Measurements from ENCODE around the gene SESN1.

Gene SESN1

DNA sequence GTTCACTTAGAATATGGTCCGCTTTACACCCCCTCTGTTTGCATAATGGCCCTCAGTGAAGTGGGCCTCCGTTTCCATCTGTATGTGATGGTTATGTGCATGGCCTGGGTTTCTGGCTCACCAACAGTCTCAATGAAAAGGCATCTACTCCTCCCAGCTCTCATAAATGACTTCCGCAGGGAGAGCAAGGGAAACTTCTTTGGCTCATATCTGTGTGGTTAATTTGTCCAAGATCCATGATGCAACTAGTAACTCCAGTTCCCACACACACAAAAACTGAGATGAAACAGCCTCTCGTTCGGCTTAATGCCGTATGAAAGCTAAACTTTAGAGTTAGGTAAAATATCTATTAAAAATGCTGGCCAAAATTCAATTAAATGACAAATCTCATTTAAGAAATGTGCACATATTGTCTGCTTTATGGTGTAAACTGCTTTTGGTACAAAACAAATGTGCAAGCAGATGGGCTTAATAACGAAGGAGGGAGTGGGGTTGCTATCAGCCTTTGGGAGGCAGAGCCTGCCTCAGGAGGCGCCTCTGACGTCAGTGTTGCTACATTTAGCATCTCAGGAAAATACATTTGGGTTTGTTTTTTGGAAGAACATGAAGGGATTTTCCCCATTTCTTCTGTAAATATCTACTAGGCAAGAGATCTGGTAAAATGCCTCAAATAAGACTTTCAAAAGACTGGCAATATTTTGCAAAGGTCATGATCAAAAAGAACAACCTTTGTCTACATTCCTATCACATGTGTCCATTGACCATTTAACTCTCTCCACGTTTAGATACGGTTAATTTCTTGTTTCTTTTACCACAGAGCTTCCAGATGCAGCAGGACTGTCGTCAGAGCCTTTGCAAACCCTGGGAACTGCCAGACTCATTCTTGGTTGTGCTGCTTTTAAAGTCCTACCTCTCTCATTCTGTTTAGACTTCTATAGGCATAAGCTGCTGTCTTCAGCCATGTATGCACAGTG lies 149.7 kb downstream of the SESN1 start:
- no peak for TF ChIP-seq FOXK2 (IDR thresholded peaks at IDR 0.05)
- TF ChIP-seq L3MBTL2 (conservative IDR thresholded peaks at IDR 0.05) = no peak
- TF ChIP-seq SP1 (IDR thresholded peaks at IDR 0.05) = no peak
- no peak for TF ChIP-seq HDGF (IDR thresholded peaks at IDR 0.05; ENCODE audit: borderline replicate concordance)
- TF ChIP-seq, protein P1, sequence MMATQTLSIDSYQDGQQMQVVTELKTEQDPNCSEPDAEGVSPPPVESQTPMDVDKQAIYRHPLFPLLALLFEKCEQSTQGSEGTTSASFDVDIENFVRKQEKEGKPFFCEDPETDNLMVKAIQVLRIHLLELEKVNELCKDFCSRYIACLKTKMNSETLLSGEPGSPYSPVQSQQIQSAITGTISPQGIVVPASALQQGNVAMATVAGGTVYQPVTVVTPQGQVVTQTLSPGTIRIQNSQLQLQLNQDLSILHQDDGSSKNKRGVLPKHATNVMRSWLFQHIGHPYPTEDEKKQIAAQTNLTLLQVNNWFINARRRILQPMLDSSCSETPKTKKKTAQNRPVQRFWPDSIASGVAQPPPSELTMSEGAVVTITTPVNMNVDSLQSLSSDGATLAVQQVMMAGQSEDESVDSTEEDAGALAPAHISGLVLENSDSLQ (IDR thresholded peaks at IDR 0.05) = no peak
- TF ChIP-seq FOXM1 (IDR thresholded peaks at IDR 0.05; ENCODE audit: borderline replicate concordance) = no peak
- no peak for TF ChIP-seq BHLHE40 (IDR thresholded peaks at IDR 0.05; ENCODE audit: borderline replicate concordance)
- TF ChIP-seq ZNF384 (IDR thresholded peaks at IDR 0.05) = no peak
- no peak for TF ChIP-seq CTBP1 (IDR thresholded peaks at IDR 0.05; ENCODE audit: borderline replicate concordance)
- no peak for TF ChIP-seq SUZ12 (IDR thresholded peaks at IDR 0.05)
- TF ChIP-seq ELF4 (IDR thresholded peaks at IDR 0.05) = no peak

DNA sequence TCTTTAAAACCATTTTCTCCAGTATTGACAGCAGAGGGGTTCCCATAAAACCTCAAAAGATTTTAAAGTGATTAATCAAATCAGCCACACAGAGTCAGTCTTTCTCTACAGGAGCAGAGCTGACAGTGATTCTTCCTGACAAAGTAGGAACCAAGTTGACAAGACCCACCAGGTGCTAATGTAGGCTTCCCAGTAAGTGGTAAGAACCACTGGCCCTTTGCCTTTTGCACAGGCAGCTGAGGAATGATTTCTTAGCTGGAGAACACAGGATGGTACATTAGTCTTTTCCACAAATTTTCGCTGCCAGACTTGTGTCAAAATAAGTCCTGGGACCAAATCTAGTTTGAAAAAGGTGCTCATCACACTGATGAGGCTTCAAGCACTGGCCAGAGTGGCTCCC lies 150.6 kb downstream of the SESN1 start:
- no peak for TF ChIP-seq SP1 (IDR thresholded peaks at IDR 0.05)
- TF ChIP-seq, protein P1 (IDR thresholded peaks at IDR 0.05) = no peak
- no peak for TF ChIP-seq FOXM1 (IDR thresholded peaks at IDR 0.05; ENCODE audit: borderline replicate concordance)
- no peak for TF ChIP-seq NFRKB (IDR thresholded peaks at IDR 0.05)
- TF ChIP-seq FOXA1 (IDR thresholded peaks at IDR 0.05) = no peak
- no peak for TF ChIP-seq FOXK2 (IDR thresholded peaks at IDR 0.05)
- no peak for TF ChIP-seq SUZ12 (IDR thresholded peaks at IDR 0.05)
- no peak for TF ChIP-seq HDGF (IDR thresholded peaks at IDR 0.05; ENCODE audit: borderline replicate concordance)
- TF ChIP-seq ELF4 (IDR thresholded peaks at IDR 0.05) = no peak
- TF ChIP-seq ZNF384 (IDR thresholded peaks at IDR 0.05) = no peak
- TF ChIP-seq CTBP1 (IDR thresholded peaks at IDR 0.05; ENCODE audit: borderline replicate concordance) = no peak
- TF ChIP-seq LEF1 (IDR thresholded peaks at IDR 0.05; ENCODE audit: borderline replicate concordance) = no peak
- no peak for TF ChIP-seq L3MBTL2 (conservative IDR thresholded peaks at IDR 0.05)
- no peak for TF ChIP-seq TARDBP (IDR thresholded peaks at IDR 0.05)
- TF ChIP-seq BHLHE40 (IDR thresholded peaks at IDR 0.05; ENCODE audit: borderline replicate concordance) = no peak
- TF ChIP-seq ARNT (IDR thresholded peaks at IDR 0.05) = no peak
- POLR2A ChIA-PET = no interaction called here
- CTCF ChIA-PET = no interaction called here

More for the DNA sequence above, 149.7 kb downstream of the SESN1 start:
- no peak for DNase-seq (ENCODE audit: extremely low spot score)
- POLR2A ChIA-PET = no interaction called here
- CTCF ChIA-PET = no interaction called here

DNA sequence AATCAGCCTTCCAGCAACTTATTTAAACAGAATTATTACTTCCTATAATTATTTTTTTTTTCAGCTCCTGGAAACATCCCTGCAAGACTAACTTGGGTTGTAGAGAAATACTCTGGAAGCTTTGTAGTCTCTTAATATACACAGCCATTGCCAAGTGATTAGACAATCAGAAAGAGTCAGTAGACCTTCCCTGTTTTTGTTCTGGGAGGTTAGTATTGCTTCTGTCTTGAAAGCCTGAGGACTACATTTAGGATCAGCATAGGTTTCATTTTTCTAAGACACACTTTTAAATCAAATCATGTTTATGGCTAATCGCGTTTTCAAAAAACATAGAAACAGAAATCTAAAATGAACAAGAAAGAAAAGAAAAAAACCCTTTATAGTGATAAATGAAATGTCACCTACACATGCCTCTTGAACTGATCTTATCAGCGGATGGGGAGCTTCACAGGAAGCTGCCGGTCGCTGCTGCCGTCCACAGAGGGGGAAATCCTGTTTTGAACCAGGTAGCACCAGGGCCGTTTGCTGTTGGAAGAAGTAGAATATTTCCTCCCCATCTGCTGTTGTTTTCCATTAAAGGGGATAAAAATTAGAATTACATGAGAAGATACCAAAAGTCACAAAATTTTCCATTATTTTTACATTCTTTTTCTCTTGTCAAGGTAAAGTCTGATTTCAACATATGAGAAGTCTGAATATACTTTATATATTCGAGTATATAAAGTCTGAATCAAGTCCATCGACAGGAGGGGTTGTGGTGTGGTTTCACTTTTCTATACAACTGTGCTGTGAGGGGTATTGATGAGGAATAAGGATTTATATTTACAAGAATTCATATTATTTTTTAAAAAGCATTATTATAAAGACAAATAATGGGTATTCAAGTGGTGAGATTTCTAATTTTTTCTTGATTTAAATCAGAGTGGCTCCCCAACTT lies 151.8 kb downstream of the SESN1 start:
- ChIA-PET POLR2A (no interaction called here), CTCF (no interaction called here)
- TF ChIP-seq L3MBTL2 (conservative IDR thresholded peaks at IDR 0.05) = no peak
- TF ChIP-seq NFRKB (IDR thresholded peaks at IDR 0.05) = no peak
- no peak for TF ChIP-seq BHLHE40 (IDR thresholded peaks at IDR 0.05; ENCODE audit: borderline replicate concordance)
- TF ChIP-seq HDGF (IDR thresholded peaks at IDR 0.05; ENCODE audit: borderline replicate concordance) = no peak
- no peak for TF ChIP-seq CTBP1 (IDR thresholded peaks at IDR 0.05; ENCODE audit: borderline replicate concordance)
- TF ChIP-seq SUZ12 (IDR thresholded peaks at IDR 0.05) = no peak
- TF ChIP-seq FOXK2 (IDR thresholded peaks at IDR 0.05) = no peak
- no peak for TF ChIP-seq ZNF384 (IDR thresholded peaks at IDR 0.05)
- TF ChIP-seq ELF4 (IDR thresholded peaks at IDR 0.05) = no peak
- TF ChIP-seq SP1 (IDR thresholded peaks at IDR 0.05) = no peak
- no peak for TF ChIP-seq TARDBP (IDR thresholded peaks at IDR 0.05)
- TF ChIP-seq, protein P1 (IDR thresholded peaks at IDR 0.05) = no peak
- TF ChIP-seq ARNT (IDR thresholded peaks at IDR 0.05) = no peak
- no peak for TF ChIP-seq LEF1 (IDR thresholded peaks at IDR 0.05; ENCODE audit: borderline replicate concordance)
- no peak for TF ChIP-seq FOXM1 (IDR thresholded peaks at IDR 0.05; ENCODE audit: borderline replicate concordance)
- TF ChIP-seq FOXA1 (IDR thresholded peaks at IDR 0.05) = no peak
- no peak for DNase-seq (ENCODE audit: extremely low spot score)

More for the DNA sequence above, 150.6 kb downstream of the SESN1 start:
- no peak for DNase-seq (ENCODE audit: extremely low spot score)

DNA sequence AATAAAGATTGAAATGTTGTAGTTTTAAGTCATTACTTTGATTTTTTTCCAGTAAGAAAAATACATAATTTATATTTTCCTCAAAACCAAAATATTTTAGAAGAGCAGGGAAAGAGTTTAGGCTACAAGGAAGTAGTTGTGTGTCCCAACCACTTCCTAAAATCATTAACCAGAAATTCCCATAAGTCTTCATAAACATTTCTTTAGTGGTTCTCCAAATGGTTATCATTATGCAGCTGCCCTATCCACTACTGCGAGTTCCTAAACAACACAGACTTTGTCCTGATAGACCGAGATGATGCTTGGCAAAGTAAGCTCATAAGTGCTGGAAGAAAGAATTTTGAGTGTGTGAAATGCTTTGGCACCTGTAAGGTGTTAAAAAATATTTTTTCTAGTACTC lies 152.8 kb downstream of the SESN1 start:
- no peak for DNase-seq (ENCODE audit: extremely low spot score)
- POLR2A ChIA-PET = no interaction called here
- TF ChIP-seq L3MBTL2 (conservative IDR thresholded peaks at IDR 0.05) = no peak
- TF ChIP-seq ARNT (IDR thresholded peaks at IDR 0.05) = no peak
- TF ChIP-seq FOXA1 (IDR thresholded peaks at IDR 0.05) = no peak
- CTCF ChIA-PET = no interaction called here

DNA sequence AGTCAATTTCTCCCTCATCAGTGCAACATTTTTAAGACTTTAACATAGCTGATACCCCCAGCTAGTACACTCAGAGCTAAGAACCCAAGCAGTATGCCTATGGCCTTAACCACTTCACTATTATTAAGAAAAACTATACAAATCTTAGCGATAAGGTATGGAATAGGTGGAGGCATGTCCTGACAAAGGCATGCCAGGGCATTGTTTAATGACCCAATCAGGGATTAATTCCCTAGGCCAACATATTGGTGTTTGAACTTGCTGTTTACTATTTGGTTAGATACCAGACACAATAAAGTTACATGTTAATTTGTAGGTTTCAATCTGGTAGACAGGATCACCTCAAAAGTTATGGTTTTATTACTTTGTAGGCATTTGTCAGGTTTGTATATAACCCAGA lies 153.4 kb downstream of the SESN1 start:
- CTCF ChIA-PET = no interaction called here
- TF ChIP-seq ARNT (IDR thresholded peaks at IDR 0.05) (no peak), TARDBP (IDR thresholded peaks at IDR 0.05) (no peak), SP1 (IDR thresholded peaks at IDR 0.05) (no peak), CTBP1 (IDR thresholded peaks at IDR 0.05; ENCODE audit: borderline replicate concordance) (no peak), ZNF384 (IDR thresholded peaks at IDR 0.05) (no peak), L3MBTL2 (conservative IDR thresholded peaks at IDR 0.05) (no peak), FOXK2 (IDR thresholded peaks at IDR 0.05) (no peak), FOXM1 (IDR thresholded peaks at IDR 0.05; ENCODE audit: borderline replicate concordance) (no peak), ELF4 (IDR thresholded peaks at IDR 0.05) (no peak), LEF1 (IDR thresholded peaks at IDR 0.05; ENCODE audit: borderline replicate concordance) (no peak), HDGF (IDR thresholded peaks at IDR 0.05; ENCODE audit: borderline replicate concordance) (no peak), FOXA1 (IDR thresholded peaks at IDR 0.05) (no peak), BHLHE40 (IDR thresholded peaks at IDR 0.05; ENCODE audit: borderline replicate concordance) (no peak), NFRKB (IDR thresholded peaks at IDR 0.05) (no peak), SUZ12 (IDR thresholded peaks at IDR 0.05) (no peak)
- TF ChIP-seq, protein P1 (IDR thresholded peaks at IDR 0.05) = no peak
- POLR2A ChIA-PET = interaction anchor here (0.9 kb wide), 1 partner anchor 153 kb away, joined by 3 read pairs; the partner anchor contains the start of gene SESN1
- DNase-seq (ENCODE audit: extremely low spot score) = no peak

Measured in HEK293T (cell line).